Sigmoid colon (tissue), 7 donors: ENCODE data around the gene ACYP2. TPM values are rescaled to one million over a fixed set of nuclear protein-coding genes. Genes with fewer than 3 reads are reported as not detected.

Experiments used
- DNase-seq: peaks from one replicate; pipeline ENCODE4 v3.0.0-alpha.2; 2019
- H3K27ac ChIP-seq, 4 donors: fragments of 200-600 bp; sonication (generic); one replicate each; pipeline ENCODE4 v1.5.1; 2016 to 2019; ENCODE audit warnings: mild to moderate bottlenecking in 1 of 4
- H3K27me3 ChIP-seq, 3 donors: fragments of 200-600 bp; sonication (generic); one replicate each; pipeline ENCODE4 v1.5.1; 2019; ENCODE audit warnings: mild to moderate bottlenecking in 1 of 3
- H3K36me3 ChIP-seq, 4 donors: fragments of 200-600 bp; sonication (generic); one replicate each; pipeline ENCODE4 v1.5.1; 2016 to 2019
- H3K4me1 ChIP-seq, 4 donors: fragments of 200-600 bp; sonication (generic); one replicate each; pipeline ENCODE4 v1.5.1; 2017 to 2019
- H3K4me3 ChIP-seq, 4 donors: fragments of 200-600 bp; sonication (generic); one replicate each; pipeline ENCODE4 v1.5.1; 2017 to 2019; ENCODE audit warnings: mild to moderate bottlenecking in 2 of 4, moderate library complexity in 1 of 4
- H3K9me3 ChIP-seq, 4 donors: fragments of 200-600 bp in 3 of 4; sonication (generic) in 3 of 4; one replicate each; pipeline versions ENCODE4 v1.5.1 to v1.6.1; 2013 to 2019
- EP300 ChIP-seq, 4 donors: sonication (generic); formaldehyde crosslinking; IDR thresholded peaks; one replicate each; pipeline ENCODE4 v1.6.1; 2017; ENCODE audit warnings: antibody characterized with exemption in 4 of 4
- POLR2A ChIP-seq, 2 donors: fragments of 450-650 bp; IDR thresholded peaks; one replicate each; pipeline ENCODE4 v1.6.1; 2016; ENCODE audit warnings: antibody characterized with exemption in 2 of 2, mild to moderate bottlenecking in 2 of 2, moderate library complexity in 2 of 2
- POLR2AphosphoS5 ChIP-seq, 4 donors: sonication (generic); formaldehyde crosslinking; IDR thresholded peaks; one replicate each; pipeline ENCODE4 v1.6.1; 2017; ENCODE audit warnings: antibody characterized with exemption in 4 of 4
- WGBS, 2 donors: extraction: QIAGEN DNeasy Blood & Tissue Kit; methylation state at CpG; one replicate each; pipeline ENCODE4 v1.1.7; 2013; 5-methylcytosine and 5-hydroxymethylcytosine counted together
- intact Hi-C: fragments of 100-400 bp; cut with DNase I; formaldehyde crosslinking; loops from one replicate; pipeline ENCODE4 v1.15.1; 2023
- polyA plus RNA-seq, 3 donors: library from polyadenylated mRNA; stranded (reverse); fragments of 200-250 nt; gene quantifications; one replicate each; pipeline ENCODE4 v1.2.3, GENCODE V29; 2013
- total RNA-seq, 4 donors: library from RNA; depleted of rRNA; stranded (reverse); fragments of >200 nt; gene quantifications; one replicate each; pipeline ENCODE4 v1.1.0, GENCODE V29; 2016
- TF ChIP-seq, protein P1 (sequence below), 4 experiments: fragments of 450-650 bp in 3 of 4; fragments of 200-600 bp in 1 of 4; IDR thresholded peaks; one replicate each; pipeline ENCODE4 v1.5.1; 2016 to 2019; ENCODE audit warnings: antibody characterized with exemption in 4 of 4, mild to moderate bottlenecking in 3 of 4, moderate library complexity in 2 of 4
- donor health status: healthy with polysubstance abuse.
- donor health status: Bipolar disorder and iron deficiency.
- donor health status: healthy.

The ACYP2 gene
- total and polyA plus RNA-seq, 7 donors: 13.2 to 32.0 (median 19.8) TPM

- no peaks in the 10 kb centered on the region for H3K36me3 ChIP-seq
- H3K4me1 ChIP-seq: peaks cover 0 to 7% (median 0%) of the 10 kb centered on the region in 4 donors
- WGBS, 2 donors: 94 to 95% methylated on average over 2 of the region's 2 CpGs
- intact Hi-C loops: no loop called here
- TF ChIP-seq, protein P1, sequence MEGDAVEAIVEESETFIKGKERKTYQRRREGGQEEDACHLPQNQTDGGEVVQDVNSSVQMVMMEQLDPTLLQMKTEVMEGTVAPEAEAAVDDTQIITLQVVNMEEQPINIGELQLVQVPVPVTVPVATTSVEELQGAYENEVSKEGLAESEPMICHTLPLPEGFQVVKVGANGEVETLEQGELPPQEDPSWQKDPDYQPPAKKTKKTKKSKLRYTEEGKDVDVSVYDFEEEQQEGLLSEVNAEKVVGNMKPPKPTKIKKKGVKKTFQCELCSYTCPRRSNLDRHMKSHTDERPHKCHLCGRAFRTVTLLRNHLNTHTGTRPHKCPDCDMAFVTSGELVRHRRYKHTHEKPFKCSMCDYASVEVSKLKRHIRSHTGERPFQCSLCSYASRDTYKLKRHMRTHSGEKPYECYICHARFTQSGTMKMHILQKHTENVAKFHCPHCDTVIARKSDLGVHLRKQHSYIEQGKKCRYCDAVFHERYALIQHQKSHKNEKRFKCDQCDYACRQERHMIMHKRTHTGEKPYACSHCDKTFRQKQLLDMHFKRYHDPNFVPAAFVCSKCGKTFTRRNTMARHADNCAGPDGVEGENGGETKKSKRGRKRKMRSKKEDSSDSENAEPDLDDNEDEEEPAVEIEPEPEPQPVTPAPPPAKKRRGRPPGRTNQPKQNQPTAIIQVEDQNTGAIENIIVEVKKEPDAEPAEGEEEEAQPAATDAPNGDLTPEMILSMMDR (IDR thresholded peaks at IDR 0.05): no peak
- TF ChIP-seq EP300 (IDR thresholded peaks at IDR 0.05) (no peak), POLR2A (IDR thresholded peaks at IDR 0.05) (no peak), POLR2AphosphoS5 (IDR thresholded peaks at IDR 0.05) (no peak)
- DNase-seq: no peak
- H3K9me3 ChIP-seq: no peaks in the 10 kb centered on the region
- no peak overlapping the region for H3K27ac ChIP-seq
- H3K27me3 ChIP-seq: no peaks in the 10 kb centered on the region
- H3K4me3 ChIP-seq: no peak overlapping the region
Observed at GRCh38 chr2:54100772-54101171, 14.6 kb upstream of the ACYP2 start.

GRCh38 chr2:54103454-54104314 is 11.7 kb upstream of the ACYP2 start:
- DNase-seq: no peak
- intact Hi-C loops: no loop called here
- Histone ChIP-seq H3K27me3 (no peaks in the 10 kb centered on the region), H3K9me3 (no peaks in the 10 kb centered on the region), H3K4me1 (peaks cover 0 to 7% (median 0%) of the 10 kb centered on the region in 4 donors), H3K36me3 (no peaks in the 10 kb centered on the region), H3K27ac (no peak overlapping the region), H3K4me3 (no peak overlapping the region)
- TF ChIP-seq EP300 (IDR thresholded peaks at IDR 0.05) (no peak), POLR2A (IDR thresholded peaks at IDR 0.05) (no peak)
- WGBS, 2 donors: 21 to 24% methylated on average over 3 of the region's 3 CpGs

GRCh38 chr2:54106631-54107454 is 8.6 kb upstream of the ACYP2 start:
- H3K36me3 ChIP-seq: no peaks in the 10 kb centered on the region
- no peak overlapping the region for H3K4me3 ChIP-seq
- H3K27me3 ChIP-seq: no peaks in the 10 kb centered on the region
- TF ChIP-seq EP300 (IDR thresholded peaks at IDR 0.05) (no peak), POLR2AphosphoS5 (IDR thresholded peaks at IDR 0.05) (no peak), POLR2A (IDR thresholded peaks at IDR 0.05) (no peak)
- TF ChIP-seq, protein P1 (IDR thresholded peaks at IDR 0.05): peak in 3 of 4 experiments; percentile 12 to 38 (median 22)
- peaks cover 0 to 7% (median 0%) of the 10 kb centered on the region in 4 donors for H3K4me1 ChIP-seq
- no peak for DNase-seq
- no peaks in the 10 kb centered on the region for H3K9me3 ChIP-seq
- intact Hi-C loops: loop anchor here (5.0 kb wide), 1 partner anchor 730 kb away; no protein-coding TSS in a partner anchor
- WGBS, 2 donors: 54 to 63% methylated on average over 12 of the region's 12 CpGs
- no peak overlapping the region for H3K27ac ChIP-seq

- H3K27me3 ChIP-seq: no peaks in the 10 kb centered on the region
- peaks cover 0 to 7% (median 0%) of the 10 kb centered on the region in 4 donors for H3K4me1 ChIP-seq
- H3K4me3 ChIP-seq: no peak overlapping the region
- DNase-seq: no peak
- WGBS, 2 donors: 90% methylated on average over 2 of the region's 2 CpGs
- no peak overlapping the region for H3K27ac ChIP-seq
- H3K36me3 ChIP-seq: no peaks in the 10 kb centered on the region
- no peaks in the 10 kb centered on the region for H3K9me3 ChIP-seq
- intact Hi-C loops: loop anchor here (5.0 kb wide), 1 partner anchor 730 kb away; no protein-coding TSS in a partner anchor
- TF ChIP-seq POLR2A (IDR thresholded peaks at IDR 0.05) (no peak), EP300 (IDR thresholded peaks at IDR 0.05) (no peak), POLR2AphosphoS5 (IDR thresholded peaks at IDR 0.05) (no peak)
- TF ChIP-seq, protein P1 (IDR thresholded peaks at IDR 0.05): no peak
Observed at GRCh38 chr2:54107455-54107764, 8.0 kb upstream of the ACYP2 start.
